K562 (cell line): ENCODE data around the gene PRPF38A. TPM values are rescaled to one million over a fixed set of nuclear protein-coding genes. Genes with fewer than 3 reads are reported as not detected.

ENCODE experiments used
- CBX1 ChIP-seq: sonication (generic); IDR thresholded peaks from 2 replicates; pipeline ENCODE4 v1.6.1; 2016; ENCODE audit warnings: antibody characterized with exemption, low read depth, mild to moderate bottlenecking
- HDGF ChIP-seq: fragments of 450-650 bp; IDR thresholded peaks from 2 replicates; pipeline ENCODE4 v1.6.1; 2016
- ZNF12 ChIP-seq: sonication (generic); formaldehyde crosslinking; IDR thresholded peaks from 2 replicates; pipeline ENCODE4 v1.4.0; 2020; ENCODE audit warnings: mild to moderate bottlenecking, missing genetic modification reagents
- ZNF274 ChIP-seq: IDR thresholded peaks from 2 replicates; pipeline ENCODE4 v1.6.1; 2011; ENCODE audit warnings: low read depth, mild to moderate bottlenecking, low read length, moderate library complexity, borderline replicate concordance
- polyA plus RNA-seq, 8 experiments: library from polyadenylated mRNA; depleted of rRNA in 4 of 8; stranded (reverse) in 5 of 8; unstranded in 3 of 8; fragments of >200 nt; fragmentation: Nextera tagmentation in 2 of 8; fragmentation: Illumina TruSeq in 1 of 8; extraction: Ambion mirVana in 2 of 8; extraction: Trizol in 1 of 8; gene quantifications; 2 replicates each; pipeline versions ENCODE4 v1.2.1 to v1.2.3, GENCODE V29; 2011 to 2014; ENCODE audit warnings: inconsistent platforms in 1 of 8, missing spikeins in 1 of 8
- total RNA-seq, 7 experiments: library from RNA; depleted of rRNA in 6 of 7; stranded (reverse); fragments of >200 nt in 6 of 7; fragmentation: Illumina TruSeq in 2 of 7; extraction: Trizol in 2 of 7; gene quantifications; 2 replicates each; pipeline versions ENCODE4 v1.2.1 to v1.2.3, GENCODE V29; 2011 to 2021; ENCODE audit warnings: low replicate concordance in 1 of 7
- TF ChIP-seq, protein P1 (sequence below): fragments of 450-650 bp; IDR thresholded peaks from 2 replicates; pipeline ENCODE4 v1.6.1; 2016; ENCODE audit warnings: mild to moderate bottlenecking, moderate library complexity
- TF ChIP-seq, protein P2 (sequence below), 2 experiments: fragments of 150-350 bp in 1 of 2; IDR thresholded peaks; 2 replicates each; pipeline ENCODE4 v1.6.1; 2012 to 2016; ENCODE audit warnings: low read depth in 2 of 2, low read length in 2 of 2, mild to moderate bottlenecking in 1 of 2, moderate library complexity in 1 of 2
- TF ChIP-seq, protein P3 (sequence below): conservative IDR thresholded peaks from 2 replicates; pipeline ENCODE4 v1.6.1; 2011; ENCODE audit warnings: low read depth, mild to moderate bottlenecking, low read length; ENCODE audit not compliant: control insufficient read depth
- TF ChIP-seq, protein P4 (sequence below): fragments of 450-650 bp; IDR thresholded peaks from 2 replicates; pipeline ENCODE4 v1.7.1; 2018; ENCODE audit warnings: mild to moderate bottlenecking, low read depth; ENCODE audit not compliant: partially characterized antibody

The PRPF38A gene
- total and polyA plus RNA-seq, 9 of the 15 experiments (the other 6 are each of a cell fraction or from before 2014, with no cell fraction given): 53.6 to 198 (median 89.2) TPM

DNA sequence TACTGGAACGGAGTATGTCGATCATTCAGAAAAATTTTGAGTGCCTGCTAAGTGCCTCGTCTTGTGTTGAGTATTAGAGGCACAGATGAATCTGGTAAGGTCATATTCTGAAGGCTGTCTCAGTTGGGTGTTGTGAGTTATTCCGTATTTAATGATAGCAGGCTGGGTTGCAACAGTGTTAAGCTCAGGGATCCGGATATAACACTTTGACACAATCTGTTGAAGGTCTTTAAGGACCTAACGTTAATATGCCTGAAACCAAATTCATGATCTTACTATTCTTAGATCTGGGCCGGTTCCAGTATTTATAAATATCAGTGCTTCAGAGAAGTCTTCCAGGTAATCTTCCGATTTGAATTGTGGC, 555 bp downstream of the PRPF38A start (continued):
- TF ChIP-seq, protein P1, sequence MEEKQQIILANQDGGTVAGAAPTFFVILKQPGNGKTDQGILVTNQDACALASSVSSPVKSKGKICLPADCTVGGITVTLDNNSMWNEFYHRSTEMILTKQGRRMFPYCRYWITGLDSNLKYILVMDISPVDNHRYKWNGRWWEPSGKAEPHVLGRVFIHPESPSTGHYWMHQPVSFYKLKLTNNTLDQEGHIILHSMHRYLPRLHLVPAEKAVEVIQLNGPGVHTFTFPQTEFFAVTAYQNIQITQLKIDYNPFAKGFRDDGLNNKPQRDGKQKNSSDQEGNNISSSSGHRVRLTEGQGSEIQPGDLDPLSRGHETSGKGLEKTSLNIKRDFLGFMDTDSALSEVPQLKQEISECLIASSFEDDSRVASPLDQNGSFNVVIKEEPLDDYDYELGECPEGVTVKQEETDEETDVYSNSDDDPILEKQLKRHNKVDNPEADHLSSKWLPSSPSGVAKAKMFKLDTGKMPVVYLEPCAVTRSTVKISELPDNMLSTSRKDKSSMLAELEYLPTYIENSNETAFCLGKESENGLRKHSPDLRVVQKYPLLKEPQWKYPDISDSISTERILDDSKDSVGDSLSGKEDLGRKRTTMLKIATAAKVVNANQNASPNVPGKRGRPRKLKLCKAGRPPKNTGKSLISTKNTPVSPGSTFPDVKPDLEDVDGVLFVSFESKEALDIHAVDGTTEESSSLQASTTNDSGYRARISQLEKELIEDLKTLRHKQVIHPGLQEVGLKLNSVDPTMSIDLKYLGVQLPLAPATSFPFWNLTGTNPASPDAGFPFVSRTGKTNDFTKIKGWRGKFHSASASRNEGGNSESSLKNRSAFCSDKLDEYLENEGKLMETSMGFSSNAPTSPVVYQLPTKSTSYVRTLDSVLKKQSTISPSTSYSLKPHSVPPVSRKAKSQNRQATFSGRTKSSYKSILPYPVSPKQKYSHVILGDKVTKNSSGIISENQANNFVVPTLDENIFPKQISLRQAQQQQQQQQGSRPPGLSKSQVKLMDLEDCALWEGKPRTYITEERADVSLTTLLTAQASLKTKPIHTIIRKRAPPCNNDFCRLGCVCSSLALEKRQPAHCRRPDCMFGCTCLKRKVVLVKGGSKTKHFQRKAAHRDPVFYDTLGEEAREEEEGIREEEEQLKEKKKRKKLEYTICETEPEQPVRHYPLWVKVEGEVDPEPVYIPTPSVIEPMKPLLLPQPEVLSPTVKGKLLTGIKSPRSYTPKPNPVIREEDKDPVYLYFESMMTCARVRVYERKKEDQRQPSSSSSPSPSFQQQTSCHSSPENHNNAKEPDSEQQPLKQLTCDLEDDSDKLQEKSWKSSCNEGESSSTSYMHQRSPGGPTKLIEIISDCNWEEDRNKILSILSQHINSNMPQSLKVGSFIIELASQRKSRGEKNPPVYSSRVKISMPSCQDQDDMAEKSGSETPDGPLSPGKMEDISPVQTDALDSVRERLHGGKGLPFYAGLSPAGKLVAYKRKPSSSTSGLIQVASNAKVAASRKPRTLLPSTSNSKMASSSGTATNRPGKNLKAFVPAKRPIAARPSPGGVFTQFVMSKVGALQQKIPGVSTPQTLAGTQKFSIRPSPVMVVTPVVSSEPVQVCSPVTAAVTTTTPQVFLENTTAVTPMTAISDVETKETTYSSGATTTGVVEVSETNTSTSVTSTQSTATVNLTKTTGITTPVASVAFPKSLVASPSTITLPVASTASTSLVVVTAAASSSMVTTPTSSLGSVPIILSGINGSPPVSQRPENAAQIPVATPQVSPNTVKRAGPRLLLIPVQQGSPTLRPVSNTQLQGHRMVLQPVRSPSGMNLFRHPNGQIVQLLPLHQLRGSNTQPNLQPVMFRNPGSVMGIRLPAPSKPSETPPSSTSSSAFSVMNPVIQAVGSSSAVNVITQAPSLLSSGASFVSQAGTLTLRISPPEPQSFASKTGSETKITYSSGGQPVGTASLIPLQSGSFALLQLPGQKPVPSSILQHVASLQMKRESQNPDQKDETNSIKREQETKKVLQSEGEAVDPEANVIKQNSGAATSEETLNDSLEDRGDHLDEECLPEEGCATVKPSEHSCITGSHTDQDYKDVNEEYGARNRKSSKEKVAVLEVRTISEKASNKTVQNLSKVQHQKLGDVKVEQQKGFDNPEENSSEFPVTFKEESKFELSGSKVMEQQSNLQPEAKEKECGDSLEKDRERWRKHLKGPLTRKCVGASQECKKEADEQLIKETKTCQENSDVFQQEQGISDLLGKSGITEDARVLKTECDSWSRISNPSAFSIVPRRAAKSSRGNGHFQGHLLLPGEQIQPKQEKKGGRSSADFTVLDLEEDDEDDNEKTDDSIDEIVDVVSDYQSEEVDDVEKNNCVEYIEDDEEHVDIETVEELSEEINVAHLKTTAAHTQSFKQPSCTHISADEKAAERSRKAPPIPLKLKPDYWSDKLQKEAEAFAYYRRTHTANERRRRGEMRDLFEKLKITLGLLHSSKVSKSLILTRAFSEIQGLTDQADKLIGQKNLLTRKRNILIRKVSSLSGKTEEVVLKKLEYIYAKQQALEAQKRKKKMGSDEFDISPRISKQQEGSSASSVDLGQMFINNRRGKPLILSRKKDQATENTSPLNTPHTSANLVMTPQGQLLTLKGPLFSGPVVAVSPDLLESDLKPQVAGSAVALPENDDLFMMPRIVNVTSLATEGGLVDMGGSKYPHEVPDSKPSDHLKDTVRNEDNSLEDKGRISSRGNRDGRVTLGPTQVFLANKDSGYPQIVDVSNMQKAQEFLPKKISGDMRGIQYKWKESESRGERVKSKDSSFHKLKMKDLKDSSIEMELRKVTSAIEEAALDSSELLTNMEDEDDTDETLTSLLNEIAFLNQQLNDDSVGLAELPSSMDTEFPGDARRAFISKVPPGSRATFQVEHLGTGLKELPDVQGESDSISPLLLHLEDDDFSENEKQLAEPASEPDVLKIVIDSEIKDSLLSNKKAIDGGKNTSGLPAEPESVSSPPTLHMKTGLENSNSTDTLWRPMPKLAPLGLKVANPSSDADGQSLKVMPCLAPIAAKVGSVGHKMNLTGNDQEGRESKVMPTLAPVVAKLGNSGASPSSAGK: 0 out of 2 replicates have a peak, but pooled peaks have one; percentile 5
- TF ChIP-seq HDGF (0 out of 2 replicates have a peak, but pooled peaks have one; percentile 38), CBX1 (no peak), ZNF274 (no peak), ZNF12 (CRISPR knock-in tag) (no peak)
- TF ChIP-seq, protein P2, sequence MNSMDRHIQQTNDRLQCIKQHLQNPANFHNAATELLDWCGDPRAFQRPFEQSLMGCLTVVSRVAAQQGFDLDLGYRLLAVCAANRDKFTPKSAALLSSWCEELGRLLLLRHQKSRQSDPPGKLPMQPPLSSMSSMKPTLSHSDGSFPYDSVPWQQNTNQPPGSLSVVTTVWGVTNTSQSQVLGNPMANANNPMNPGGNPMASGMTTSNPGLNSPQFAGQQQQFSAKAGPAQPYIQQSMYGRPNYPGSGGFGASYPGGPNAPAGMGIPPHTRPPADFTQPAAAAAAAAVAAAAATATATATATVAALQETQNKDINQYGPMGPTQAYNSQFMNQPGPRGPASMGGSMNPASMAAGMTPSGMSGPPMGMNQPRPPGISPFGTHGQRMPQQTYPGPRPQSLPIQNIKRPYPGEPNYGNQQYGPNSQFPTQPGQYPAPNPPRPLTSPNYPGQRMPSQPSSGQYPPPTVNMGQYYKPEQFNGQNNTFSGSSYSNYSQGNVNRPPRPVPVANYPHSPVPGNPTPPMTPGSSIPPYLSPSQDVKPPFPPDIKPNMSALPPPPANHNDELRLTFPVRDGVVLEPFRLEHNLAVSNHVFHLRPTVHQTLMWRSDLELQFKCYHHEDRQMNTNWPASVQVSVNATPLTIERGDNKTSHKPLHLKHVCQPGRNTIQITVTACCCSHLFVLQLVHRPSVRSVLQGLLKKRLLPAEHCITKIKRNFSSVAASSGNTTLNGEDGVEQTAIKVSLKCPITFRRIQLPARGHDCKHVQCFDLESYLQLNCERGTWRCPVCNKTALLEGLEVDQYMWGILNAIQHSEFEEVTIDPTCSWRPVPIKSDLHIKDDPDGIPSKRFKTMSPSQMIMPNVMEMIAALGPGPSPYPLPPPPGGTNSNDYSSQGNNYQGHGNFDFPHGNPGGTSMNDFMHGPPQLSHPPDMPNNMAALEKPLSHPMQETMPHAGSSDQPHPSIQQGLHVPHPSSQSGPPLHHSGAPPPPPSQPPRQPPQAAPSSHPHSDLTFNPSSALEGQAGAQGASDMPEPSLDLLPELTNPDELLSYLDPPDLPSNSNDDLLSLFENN (IDR thresholded peaks at IDR 0.05; ENCODE audit: low read depth in 2 of 2, low read length in 2 of 2): no peak
- TF ChIP-seq, protein P3, sequence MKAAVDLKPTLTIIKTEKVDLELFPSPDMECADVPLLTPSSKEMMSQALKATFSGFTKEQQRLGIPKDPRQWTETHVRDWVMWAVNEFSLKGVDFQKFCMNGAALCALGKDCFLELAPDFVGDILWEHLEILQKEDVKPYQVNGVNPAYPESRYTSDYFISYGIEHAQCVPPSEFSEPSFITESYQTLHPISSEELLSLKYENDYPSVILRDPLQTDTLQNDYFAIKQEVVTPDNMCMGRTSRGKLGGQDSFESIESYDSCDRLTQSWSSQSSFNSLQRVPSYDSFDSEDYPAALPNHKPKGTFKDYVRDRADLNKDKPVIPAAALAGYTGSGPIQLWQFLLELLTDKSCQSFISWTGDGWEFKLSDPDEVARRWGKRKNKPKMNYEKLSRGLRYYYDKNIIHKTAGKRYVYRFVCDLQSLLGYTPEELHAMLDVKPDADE: no peak
- TF ChIP-seq, protein P4, sequence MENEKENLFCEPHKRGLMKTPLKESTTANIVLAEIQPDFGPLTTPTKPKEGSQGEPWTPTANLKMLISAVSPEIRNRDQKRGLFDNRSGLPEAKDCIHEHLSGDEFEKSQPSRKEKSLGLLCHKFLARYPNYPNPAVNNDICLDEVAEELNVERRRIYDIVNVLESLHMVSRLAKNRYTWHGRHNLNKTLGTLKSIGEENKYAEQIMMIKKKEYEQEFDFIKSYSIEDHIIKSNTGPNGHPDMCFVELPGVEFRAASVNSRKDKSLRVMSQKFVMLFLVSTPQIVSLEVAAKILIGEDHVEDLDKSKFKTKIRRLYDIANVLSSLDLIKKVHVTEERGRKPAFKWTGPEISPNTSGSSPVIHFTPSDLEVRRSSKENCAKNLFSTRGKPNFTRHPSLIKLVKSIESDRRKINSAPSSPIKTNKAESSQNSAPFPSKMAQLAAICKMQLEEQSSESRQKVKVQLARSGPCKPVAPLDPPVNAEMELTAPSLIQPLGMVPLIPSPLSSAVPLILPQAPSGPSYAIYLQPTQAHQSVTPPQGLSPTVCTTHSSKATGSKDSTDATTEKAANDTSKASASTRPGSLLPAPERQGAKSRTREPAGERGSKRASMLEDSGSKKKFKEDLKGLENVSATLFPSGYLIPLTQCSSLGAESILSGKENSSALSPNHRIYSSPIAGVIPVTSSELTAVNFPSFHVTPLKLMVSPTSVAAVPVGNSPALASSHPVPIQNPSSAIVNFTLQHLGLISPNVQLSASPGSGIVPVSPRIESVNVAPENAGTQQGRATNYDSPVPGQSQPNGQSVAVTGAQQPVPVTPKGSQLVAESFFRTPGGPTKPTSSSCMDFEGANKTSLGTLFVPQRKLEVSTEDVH: no peak
